K562 (cell line): ENCODE measurements around the gene TRIP12. TPM values are rescaled to one million over a fixed set of nuclear protein-coding genes. Genes with fewer than 3 reads are reported as not detected.

Source experiments
- ARID1B ChIP-seq: fragments of 450-650 bp; IDR thresholded peaks from 2 replicates; pipeline ENCODE4 v1.6.1; 2016; ENCODE audit warnings: antibody characterized with exemption, mild to moderate bottlenecking, inconsistent platforms
- ARNT ChIP-seq, 2 experiments: fragments of 450-650 bp; IDR thresholded peaks; 2 replicates each; pipeline ENCODE4 v1.6.1; 2016; ENCODE audit warnings: mild to moderate bottlenecking in 1 of 2
- ESRRA ChIP-seq: fragments of 450-650 bp; IDR thresholded peaks from 2 replicates; pipeline ENCODE4 v1.6.1; 2014; ENCODE audit warnings: low read depth, mild to moderate bottlenecking, moderate library complexity, borderline replicate concordance
- HCFC1 ChIP-seq: IDR thresholded peaks from 2 replicates; pipeline ENCODE4 v1.6.1; 2012; ENCODE audit warnings: low read depth, low read length, improper control_type of control experiment
- LEF1 ChIP-seq: fragments of 450-650 bp; IDR thresholded peaks from 2 replicates; pipeline ENCODE4 v1.6.1; 2016; ENCODE audit warnings: mild to moderate bottlenecking
- MEF2D ChIP-seq: conservative IDR thresholded peaks from 2 replicates; pipeline ENCODE4 v1.6.1; 2016; ENCODE audit warnings: low read depth, missing genetic modification characterization, missing compliant biosample characterization
- POLR2A ChIP-seq: fragments of 450-650 bp; conservative IDR thresholded peaks from 2 replicates; pipeline ENCODE4 v1.6.1; 2016
- POLR2H ChIP-seq: IDR thresholded peaks from 2 replicates; pipeline ENCODE4 v1.6.1; 2016; ENCODE audit warnings: missing genetic modification characterization, low read depth, mild to moderate bottlenecking, control low read depth, missing compliant biosample characterization, moderate library complexity
- SMARCC2 ChIP-seq: fragments of 450-650 bp; IDR thresholded peaks from 2 replicates; pipeline ENCODE4 v1.6.1; 2017; ENCODE audit warnings: antibody characterized with exemption, moderate library complexity, mild to moderate bottlenecking, low read depth
- SOX6 ChIP-seq: fragments of 450-650 bp; IDR thresholded peaks from 2 replicates; pipeline ENCODE4 v1.6.1; 2014; ENCODE audit warnings: mild to moderate bottlenecking
- STAT5B ChIP-seq: fragments of 250-450 bp; sonication (Bioruptor Pico); IDR thresholded peaks from 2 replicates; pipeline ENCODE4 v1.8.0; 2021; ENCODE audit warnings: mild to moderate bottlenecking, inconsistent platforms
- TAF9B ChIP-seq: fragments of 450-650 bp; IDR thresholded peaks from 2 replicates; pipeline ENCODE4 v1.6.1; 2018; ENCODE audit warnings: mild to moderate bottlenecking; ENCODE audit not compliant: partially characterized antibody
- TCF3 ChIP-seq: sonication (generic); formaldehyde crosslinking; IDR thresholded peaks from 2 replicates; pipeline ENCODE4 v1.4.0; 2020; ENCODE audit warnings: mild to moderate bottlenecking, missing genetic modification reagents
- TCF7L2 ChIP-seq: fragments of 150-350 bp; IDR thresholded peaks from 2 replicates; pipeline ENCODE4 v1.6.1; 2016; ENCODE audit warnings: low read depth, mild to moderate bottlenecking, low read length, moderate library complexity
- ZFX ChIP-seq: sonication (generic); formaldehyde crosslinking; IDR thresholded peaks from 2 replicates; pipeline ENCODE4 v1.8.0; 2022; ENCODE audit warnings: mild to moderate bottlenecking, missing genetic modification reagents, moderate library complexity
- ZNF140 ChIP-seq: fragments of 250-450 bp; sonication (Bioruptor Pico); IDR thresholded peaks from 2 replicates; pipeline ENCODE4 v1.8.0; 2021; ENCODE audit warnings: moderate library complexity, mild to moderate bottlenecking, inconsistent platforms
- ZNF644 ChIP-seq: fragments of 200-800 bp; sonication (Bioruptor generic); IDR thresholded peaks from 2 replicates; pipeline ENCODE4 v1.6.1; 2016; ENCODE audit warnings: low read depth, missing genetic modification characterization, missing compliant biosample characterization
- ZNF780A ChIP-seq: fragments of 250-450 bp; sonication (Bioruptor Pico); IDR thresholded peaks from 2 replicates; pipeline ENCODE4 v1.5.0; 2021; ENCODE audit warnings: mild to moderate bottlenecking
- polyA plus RNA-seq, 8 experiments: library from polyadenylated mRNA; depleted of rRNA in 4 of 8; stranded (reverse) in 5 of 8; unstranded in 3 of 8; fragments of >200 nt; fragmentation: Nextera tagmentation in 2 of 8; fragmentation: Illumina TruSeq in 1 of 8; extraction: Ambion mirVana in 2 of 8; extraction: Trizol in 1 of 8; gene quantifications; 2 replicates each; pipeline versions ENCODE4 v1.2.1 to v1.2.3, GENCODE V29; 2011 to 2014; ENCODE audit warnings: inconsistent platforms in 1 of 8, missing spikeins in 1 of 8
- total RNA-seq, 7 experiments: library from RNA; depleted of rRNA in 6 of 7; stranded (reverse); fragments of >200 nt in 6 of 7; fragmentation: Illumina TruSeq in 2 of 7; extraction: Trizol in 2 of 7; gene quantifications; 2 replicates each; pipeline versions ENCODE4 v1.2.1 to v1.2.3, GENCODE V29; 2011 to 2021; ENCODE audit warnings: low replicate concordance in 1 of 7
- TF ChIP-seq, protein P1 (sequence below): fragments of 450-650 bp; IDR thresholded peaks from 2 replicates; pipeline ENCODE4 v1.6.1; 2017; ENCODE audit warnings: antibody characterized with exemption, mild to moderate bottlenecking
- TF ChIP-seq, protein P2 (sequence below): sonication (generic); formaldehyde crosslinking; IDR thresholded peaks from 2 replicates; pipeline ENCODE4 v1.8.0; 2023; ENCODE audit warnings: mild to moderate bottlenecking, missing genetic modification reagents
- TF ChIP-seq, protein P3 (sequence below): fragments of 450-650 bp; IDR thresholded peaks from 2 replicates; pipeline ENCODE4 v1.6.1; 2014; ENCODE audit warnings: low read depth, mild to moderate bottlenecking, moderate library complexity, borderline replicate concordance

Gene TRIP12
- total and polyA plus RNA-seq, 9 of the 15 experiments (the other 6 are each of a cell fraction or from before 2014, with no cell fraction given): 15.2 to 131 (median 80.1) TPM

DNA sequence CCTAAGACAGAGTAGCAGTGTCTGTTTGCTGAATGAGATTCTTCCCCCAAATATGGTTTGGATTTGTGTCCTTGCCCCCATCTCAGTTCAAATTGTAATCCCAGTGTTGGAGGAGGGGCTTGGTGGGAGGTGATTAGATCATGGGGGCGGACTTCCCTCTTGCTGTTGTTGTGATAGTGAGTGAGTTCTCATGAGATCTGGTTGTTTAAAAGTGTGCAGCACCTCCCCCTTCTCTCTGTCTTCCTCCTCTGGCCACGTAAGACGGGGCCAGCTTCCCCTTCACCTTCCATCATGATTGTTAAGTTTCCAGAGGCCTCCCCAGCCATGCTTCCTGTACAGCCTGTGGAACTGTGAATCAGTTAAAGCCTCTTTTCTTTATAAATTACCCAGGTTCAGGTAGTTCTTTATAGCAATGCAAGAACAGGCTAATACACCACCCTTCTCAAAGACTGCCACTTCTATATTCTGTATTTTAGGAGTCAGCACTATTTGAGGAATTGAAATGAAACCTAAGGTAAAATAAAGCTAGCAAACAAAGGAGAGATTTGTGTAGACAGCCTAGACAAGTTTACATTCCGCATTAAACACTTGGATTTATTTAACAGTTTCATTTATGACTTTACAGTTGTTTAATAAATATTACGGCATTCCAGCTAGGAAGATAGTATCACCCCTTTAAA, 22.1 kb upstream of the TRIP12 start (continued):
- TF ChIP-seq, protein P1, sequence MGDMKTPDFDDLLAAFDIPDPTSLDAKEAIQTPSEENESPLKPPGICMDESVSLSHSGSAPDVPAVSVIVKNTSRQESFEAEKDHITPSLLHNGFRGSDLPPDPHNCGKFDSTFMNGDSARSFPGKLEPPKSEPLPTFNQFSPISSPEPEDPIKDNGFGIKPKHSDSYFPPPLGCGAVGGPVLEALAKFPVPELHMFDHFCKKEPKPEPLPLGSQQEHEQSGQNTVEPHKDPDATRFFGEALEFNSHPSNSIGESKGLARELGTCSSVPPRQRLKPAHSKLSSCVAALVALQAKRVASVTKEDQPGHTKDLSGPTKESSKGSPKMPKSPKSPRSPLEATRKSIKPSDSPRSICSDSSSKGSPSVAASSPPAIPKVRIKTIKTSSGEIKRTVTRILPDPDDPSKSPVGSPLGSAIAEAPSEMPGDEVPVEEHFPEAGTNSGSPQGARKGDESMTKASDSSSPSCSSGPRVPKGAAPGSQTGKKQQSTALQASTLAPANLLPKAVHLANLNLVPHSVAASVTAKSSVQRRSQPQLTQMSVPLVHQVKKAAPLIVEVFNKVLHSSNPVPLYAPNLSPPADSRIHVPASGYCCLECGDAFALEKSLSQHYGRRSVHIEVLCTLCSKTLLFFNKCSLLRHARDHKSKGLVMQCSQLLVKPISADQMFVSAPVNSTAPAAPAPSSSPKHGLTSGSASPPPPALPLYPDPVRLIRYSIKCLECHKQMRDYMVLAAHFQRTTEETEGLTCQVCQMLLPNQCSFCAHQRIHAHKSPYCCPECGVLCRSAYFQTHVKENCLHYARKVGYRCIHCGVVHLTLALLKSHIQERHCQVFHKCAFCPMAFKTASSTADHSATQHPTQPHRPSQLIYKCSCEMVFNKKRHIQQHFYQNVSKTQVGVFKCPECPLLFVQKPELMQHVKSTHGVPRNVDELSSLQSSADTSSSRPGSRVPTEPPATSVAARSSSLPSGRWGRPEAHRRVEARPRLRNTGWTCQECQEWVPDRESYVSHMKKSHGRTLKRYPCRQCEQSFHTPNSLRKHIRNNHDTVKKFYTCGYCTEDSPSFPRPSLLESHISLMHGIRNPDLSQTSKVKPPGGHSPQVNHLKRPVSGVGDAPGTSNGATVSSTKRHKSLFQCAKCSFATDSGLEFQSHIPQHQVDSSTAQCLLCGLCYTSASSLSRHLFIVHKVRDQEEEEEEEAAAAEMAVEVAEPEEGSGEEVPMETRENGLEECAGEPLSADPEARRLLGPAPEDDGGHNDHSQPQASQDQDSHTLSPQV: 0 out of 2 replicates have a peak, but pooled peaks have one; percentile 28
- TF ChIP-seq TAF9B: peak; percentile 33
- TF ChIP-seq ZNF780A (CRISPR knock-in tag): no peak
- peak; percentile 36; the same call in 1 of the 2 replicates for TF ChIP-seq ARID1B
- TF ChIP-seq POLR2H (tag): 0 out of 2 replicates have a peak, but pooled peaks have one; percentile 17
- TF ChIP-seq ARNT (IDR thresholded peaks at IDR 0.05): no peak
- no peak for TF ChIP-seq ZNF140 (CRISPR knock-in tag)
- TF ChIP-seq ZNF644 (tag): no peak
- TF ChIP-seq, protein P2, sequence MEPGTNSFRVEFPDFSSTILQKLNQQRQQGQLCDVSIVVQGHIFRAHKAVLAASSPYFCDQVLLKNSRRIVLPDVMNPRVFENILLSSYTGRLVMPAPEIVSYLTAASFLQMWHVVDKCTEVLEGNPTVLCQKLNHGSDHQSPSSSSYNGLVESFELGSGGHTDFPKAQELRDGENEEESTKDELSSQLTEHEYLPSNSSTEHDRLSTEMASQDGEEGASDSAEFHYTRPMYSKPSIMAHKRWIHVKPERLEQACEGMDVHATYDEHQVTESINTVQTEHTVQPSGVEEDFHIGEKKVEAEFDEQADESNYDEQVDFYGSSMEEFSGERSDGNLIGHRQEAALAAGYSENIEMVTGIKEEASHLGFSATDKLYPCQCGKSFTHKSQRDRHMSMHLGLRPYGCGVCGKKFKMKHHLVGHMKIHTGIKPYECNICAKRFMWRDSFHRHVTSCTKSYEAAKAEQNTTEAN (CRISPR knock-in tag): no peak
- no peak for TF ChIP-seq HCFC1
- TF ChIP-seq STAT5B (CRISPR knock-in tag): no peak
- TF ChIP-seq ESRRA: no peak
- TF ChIP-seq LEF1: 0 out of 2 replicates have a peak, but pooled peaks have one; percentile 40
- TF ChIP-seq SOX6: peak; percentile 58; the same call in 1 of the 2 replicates
- TF ChIP-seq TCF7L2: no peak
- TF ChIP-seq POLR2A: no peak
- TF ChIP-seq, protein P3, sequence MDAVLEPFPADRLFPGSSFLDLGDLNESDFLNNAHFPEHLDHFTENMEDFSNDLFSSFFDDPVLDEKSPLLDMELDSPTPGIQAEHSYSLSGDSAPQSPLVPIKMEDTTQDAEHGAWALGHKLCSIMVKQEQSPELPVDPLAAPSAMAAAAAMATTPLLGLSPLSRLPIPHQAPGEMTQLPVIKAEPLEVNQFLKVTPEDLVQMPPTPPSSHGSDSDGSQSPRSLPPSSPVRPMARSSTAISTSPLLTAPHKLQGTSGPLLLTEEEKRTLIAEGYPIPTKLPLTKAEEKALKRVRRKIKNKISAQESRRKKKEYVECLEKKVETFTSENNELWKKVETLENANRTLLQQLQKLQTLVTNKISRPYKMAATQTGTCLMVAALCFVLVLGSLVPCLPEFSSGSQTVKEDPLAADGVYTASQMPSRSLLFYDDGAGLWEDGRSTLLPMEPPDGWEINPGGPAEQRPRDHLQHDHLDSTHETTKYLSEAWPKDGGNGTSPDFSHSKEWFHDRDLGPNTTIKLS: peak; percentile 66
- no peak for TF ChIP-seq TCF3
- TF ChIP-seq ZFX (CRISPR knock-in tag): no peak
- no peak for TF ChIP-seq SMARCC2
- TF ChIP-seq MEF2D (tag): no peak
